Activated CD4-positive, alpha-beta T cell treated with anti-CD3 and anti-CD28 coated beads for 1 hour (primary cell): ENCODE results near the gene COQ8A.
"Not testable (repeated sequence)": the region's sequence is repeated elsewhere in the genome, so short reads cannot be mapped to it uniquely, and the experiment has no call there.

Source experiments
- DNase-seq: peaks from one replicate; pipeline ENCODE4 v3.0.0-alpha.2; 2020

Gene COQ8A

DNA sequence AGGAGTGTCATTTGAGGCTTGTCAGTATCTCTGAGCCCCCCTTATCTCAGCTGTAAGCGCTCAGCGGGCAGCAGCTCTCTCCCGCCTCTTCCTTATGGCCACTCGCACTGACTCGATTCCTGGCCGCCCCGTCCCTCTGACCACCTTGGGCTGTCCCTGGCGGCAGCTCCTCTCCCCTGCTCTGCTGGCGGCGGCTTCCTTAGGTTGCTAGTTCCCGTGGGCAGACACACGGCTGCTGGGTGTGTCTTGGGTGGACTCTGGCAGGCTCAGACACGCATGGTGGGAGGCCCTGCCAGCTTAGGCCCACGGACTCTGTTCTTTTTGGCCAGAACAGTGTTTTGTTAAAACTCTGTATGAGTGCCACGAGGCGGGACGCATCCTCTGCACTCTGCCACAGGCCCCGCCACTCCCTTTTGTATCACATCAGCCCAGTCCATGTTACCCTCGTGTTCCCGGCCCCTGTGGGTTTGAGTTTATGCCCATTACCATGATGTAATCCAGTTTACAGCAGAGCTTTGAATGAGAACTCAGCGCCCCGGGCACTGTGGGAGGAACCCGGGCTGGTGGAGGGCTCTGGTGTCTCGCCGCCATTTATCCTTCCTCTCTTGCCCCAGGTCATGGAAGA lies 45.9 kb downstream of the COQ8A start:
- DNase-seq = no peak

- DNase-seq = no peak
These were observed 46.5 kb downstream of the COQ8A start for GRCh38 chr1:226986496-226987178.

DNA sequence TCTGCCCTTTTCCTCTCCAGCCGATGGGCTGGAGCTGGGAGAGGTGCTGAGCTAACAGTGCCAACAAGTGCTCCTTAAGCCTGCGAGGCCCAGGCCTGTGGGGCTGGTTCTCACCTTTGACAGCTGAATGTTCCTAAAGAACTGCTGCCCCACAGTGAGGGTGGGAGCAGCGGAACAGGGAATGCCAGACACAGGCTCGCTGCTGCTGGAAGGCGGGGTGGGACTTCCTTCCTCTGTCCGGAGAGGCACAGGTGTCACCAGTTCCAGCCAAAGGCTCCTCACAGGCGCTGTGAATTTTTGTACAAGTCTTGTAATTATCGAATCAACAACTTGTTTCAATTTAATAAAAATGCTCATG lies 47.1 kb downstream of the COQ8A start:
- no peak for DNase-seq

DNA sequence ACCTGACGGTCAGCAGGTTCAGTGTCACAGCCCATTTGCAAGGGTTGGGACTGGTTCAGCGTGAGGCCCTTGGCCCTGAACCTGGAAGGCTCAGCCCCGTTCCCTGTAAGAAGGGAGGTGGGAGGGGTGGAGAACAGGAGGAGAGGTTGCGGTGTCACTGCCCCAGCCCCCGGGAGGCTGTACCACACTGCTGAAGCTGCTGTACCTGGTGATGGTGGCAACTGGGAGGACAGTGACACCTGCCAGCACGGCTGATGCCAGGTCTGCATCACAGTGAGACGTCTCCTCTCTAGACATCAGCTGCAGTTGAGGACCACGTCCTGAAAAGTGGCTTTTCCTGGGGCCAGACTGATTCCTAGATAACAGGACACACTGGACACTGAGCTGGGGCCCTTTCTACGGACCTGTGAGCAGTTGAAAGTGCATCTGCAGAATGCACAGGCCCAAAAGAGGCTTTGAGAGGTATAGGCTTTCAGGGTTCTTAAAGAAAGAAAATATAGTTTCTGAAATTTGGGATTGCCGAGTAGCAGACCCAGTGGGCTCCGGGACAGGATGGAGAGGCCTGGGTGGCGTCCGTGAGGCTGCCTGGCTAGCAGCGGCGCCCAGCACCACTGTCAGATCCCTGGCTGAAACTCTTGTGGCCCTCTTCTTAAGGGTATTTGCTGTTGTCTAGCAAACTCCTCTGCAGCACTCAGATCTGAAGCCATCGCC lies 47.7 kb downstream of the COQ8A start:
- no peak for DNase-seq

DNA sequence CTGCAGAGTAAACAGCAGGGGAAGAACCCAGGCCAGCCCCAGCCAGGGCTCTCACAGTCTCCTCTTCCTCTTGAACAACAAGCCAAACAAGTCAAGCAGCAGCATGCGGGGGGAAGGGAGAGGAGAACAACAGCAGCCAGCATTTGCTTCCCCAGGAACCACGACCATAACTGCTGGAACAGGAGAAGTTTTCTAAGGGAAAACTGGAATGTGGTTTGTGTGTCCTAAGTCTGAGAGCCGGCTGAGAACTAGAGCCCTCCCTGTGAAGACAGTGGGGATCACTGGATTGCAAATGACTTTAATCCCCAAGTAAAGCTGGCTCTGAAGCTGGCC lies 48.2 kb downstream of the COQ8A start:
- DNase-seq = no peak

DNA sequence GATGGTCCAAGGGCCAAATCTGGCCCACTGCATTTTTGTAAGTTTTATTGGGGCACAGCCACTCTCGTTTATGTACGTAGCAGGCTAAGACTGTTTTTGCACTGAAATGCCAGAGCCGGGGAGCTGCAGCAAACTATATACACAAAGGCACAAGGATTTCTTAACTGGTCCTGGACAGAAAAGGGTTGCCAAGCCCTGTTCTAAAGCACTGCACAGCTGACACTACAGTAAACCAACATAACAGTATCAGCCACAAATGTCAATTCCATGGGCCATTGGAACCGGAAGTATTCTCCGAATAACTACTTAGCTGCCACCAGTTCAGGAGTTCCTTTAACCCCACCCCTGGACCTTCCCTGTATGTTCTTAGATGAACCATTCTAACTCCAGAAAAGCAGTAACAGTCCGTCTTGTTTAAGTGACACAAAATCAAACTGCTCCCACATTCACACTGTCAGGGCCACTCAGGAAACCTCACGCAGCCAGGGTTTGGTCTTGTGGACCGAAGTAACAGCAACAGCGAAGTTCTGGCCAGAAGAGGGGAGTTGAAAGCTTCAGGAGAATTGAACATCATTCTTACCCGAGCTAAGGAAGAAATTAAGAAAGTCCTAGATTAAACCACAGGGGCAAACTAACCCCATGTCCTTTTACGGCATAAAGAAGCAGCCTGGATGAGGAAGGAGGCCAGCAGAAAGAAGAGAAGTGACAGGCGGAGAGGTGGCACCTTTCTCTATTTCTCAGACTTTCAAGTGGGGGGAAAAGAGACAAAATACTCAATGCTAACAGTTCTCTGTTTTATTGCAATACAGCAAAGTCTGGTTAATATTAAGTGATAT lies 49.2 kb downstream of the COQ8A start:
- DNase-seq = no peak

DNA sequence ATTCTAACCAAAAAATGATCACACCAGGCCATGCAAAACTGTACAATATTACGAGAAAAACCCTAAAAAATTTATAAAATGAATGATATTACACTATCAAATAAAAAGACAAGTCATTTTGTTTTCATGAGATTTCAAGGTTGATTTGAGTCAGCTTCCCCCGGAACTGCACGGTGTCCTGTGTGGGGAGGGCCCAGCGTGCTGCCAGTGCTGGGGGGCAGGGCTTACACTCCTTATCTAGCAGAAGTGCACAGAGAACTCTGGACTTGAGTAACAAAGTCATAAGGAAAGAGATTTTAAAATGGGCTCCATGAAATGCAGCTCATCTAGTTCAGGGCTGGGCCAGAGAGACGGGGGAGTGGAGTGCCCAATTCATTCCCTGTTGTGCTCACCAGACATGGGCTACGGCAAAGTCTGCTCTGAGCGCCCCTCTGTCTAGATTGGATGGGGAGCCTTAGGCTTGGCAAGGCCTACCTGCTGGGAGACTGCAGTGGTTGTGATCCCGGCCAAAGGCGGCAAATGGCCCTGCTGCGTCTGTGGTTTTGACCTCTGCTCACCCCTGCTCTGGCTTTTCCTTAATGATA lies 50.1 kb downstream of the COQ8A start:
- DNase-seq = no peak

DNA sequence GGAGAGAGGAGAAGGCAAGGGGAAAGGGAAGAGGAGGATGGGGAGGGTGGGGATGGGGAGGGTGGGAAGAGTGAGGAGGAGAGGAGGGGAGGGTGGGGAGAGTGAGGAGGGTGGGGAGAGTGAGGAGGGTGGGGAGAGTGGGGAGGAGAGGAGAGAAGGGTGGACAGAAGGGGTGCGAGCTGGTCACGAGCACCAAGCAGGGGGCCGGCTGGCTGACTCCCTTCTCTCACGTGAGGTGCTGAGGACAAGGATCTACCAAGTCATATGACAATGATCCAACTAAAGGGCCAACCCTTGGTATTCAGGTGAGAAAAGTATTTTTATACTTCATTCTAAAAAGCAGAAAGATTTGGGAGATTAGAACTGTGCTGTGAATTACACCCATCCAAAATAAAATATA lies 51.8 kb downstream of the COQ8A start:
- DNase-seq = no peak

GRCh38 chr1:226993814-226994585 lies 53.9 kb downstream of the COQ8A start:
- DNase-seq = no peak

- DNase-seq = no peak
These were observed 54.7 kb downstream of the COQ8A start for GRCh38 chr1:226994586-226995364.

DNA sequence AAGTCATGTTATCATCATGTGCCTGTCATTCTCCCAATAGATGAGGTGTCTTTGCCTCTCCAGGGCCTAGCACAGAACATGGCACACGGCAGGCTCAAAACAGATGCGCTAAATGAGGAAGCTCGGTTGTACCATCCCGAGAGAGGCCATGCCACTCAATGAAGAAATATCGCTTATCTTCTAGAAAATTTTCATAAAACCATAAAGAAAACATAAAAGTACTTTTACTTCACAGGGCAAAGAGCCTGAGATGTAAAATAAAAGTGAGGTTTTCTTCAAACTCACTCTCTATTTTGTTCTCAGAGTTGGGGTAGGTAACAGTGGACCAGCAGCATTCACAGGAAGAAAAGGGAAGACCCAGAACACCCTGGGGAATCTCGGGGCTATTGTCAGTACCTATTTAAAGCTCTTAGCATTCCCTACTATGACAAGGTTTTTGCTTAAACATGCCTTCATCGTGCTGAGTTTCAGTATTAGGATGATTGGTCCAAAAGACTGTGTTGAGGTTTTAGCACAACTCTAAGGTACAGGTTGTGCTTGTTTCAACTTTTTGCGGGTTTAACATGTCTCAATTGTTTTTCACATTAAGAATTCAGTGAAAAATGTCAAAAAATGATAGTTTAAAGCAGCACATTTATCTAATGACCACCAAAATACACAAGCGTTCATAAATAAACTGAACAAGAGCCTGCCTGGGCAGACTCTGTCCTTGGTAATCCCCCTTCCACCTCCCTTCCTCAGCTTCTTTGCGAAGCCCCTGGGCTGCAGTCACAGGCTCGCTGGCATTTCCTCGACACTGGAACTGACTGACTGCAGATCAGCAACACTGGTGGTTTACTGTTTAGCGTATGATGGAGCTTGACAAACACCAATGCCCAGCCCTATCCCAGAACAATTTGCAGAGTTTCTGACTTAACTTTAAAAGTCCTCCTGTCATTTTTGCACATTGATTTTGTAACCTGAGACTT lies 55.6 kb downstream of the COQ8A start:
- DNase-seq = no peak

GRCh38 chr1:226999579-226999978 lies 59.5 kb downstream of the COQ8A start:
- DNase-seq = not testable (repeated sequence)

GRCh38 chr1:227002531-227003049 lies 62.5 kb downstream of the COQ8A start:
- no peak for DNase-seq

- no peak for DNase-seq
These were observed 63.1 kb downstream of the COQ8A start for GRCh38 chr1:227003165-227003564.

DNA sequence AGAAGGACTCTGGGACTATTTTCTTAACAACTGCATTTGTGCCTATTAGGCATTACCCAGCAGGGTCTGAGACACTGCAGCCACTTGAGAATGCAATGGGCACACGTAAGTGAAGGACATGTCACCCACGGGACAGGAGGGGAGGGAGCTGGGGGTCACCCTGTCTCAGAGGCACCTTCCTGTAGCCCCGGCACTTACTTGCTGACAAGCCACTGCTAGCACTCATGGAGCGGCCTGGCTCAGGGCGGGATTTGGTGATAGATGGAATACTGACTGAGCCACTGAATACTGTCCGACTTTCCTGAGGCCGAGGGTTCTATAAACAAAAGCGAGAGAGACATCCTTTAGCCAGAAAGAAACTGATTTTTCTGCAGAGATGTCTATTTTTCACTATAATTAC lies 64.7 kb downstream of the COQ8A start:
- no peak for DNase-seq

DNA sequence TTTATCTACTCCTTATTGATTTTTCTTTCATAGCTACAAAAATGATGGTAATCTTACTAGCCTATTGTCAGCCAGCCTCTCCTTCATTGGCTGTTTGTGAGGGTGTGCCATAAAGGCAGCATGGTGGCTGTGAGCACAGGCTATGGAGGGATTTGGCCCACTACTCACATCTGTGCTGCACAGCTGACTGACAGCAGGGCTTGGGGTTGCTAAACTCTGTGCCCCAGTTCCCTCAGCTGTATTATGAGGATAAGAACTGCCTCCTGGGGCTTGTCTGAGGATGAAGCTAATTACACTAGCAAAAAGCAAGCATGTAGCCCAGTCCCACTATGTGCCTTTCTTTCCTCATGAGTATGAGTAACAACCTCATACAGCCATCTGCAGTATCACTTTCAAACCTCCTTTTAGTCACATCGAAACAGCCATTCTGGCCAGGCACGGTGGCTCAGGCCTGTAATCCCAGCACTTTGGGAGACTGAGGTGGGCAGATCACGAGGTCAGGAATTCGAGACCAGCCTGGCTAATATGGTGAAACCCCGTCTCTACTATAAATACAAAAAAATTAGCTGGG lies 66.2 kb downstream of the COQ8A start:
- no peak for DNase-seq

- DNase-seq = no peak
These were observed 69.8 kb downstream of the COQ8A start for GRCh38 chr1:227009937-227010336.

- DNase-seq = no peak
These were observed 70.6 kb downstream of the COQ8A start for GRCh38 chr1:227010645-227011044.

DNA sequence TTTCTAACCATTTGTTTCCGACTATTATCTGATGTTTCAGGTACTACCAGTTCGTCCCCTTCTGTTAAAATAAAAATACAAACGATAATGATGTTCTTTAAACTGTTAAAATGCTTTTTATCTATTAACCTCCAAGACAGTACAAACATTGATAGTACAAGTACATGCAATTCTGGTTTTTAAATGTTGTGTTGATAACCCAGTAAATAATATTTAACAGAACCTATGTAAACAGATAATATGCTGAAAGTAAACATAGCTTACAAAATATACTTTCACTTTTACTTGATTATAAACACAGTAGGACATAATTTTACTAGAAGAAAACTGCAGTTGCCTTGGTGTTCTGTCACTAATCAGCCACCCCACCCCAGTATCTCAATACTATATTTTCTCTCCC lies 76.9 kb downstream of the COQ8A start:
- DNase-seq = no peak

- DNase-seq = no peak
These were observed 92.3 kb downstream of the COQ8A start for GRCh38 chr1:227032396-227032795.
